Measurements from ENCODE around the gene CDC5L.

DNA sequence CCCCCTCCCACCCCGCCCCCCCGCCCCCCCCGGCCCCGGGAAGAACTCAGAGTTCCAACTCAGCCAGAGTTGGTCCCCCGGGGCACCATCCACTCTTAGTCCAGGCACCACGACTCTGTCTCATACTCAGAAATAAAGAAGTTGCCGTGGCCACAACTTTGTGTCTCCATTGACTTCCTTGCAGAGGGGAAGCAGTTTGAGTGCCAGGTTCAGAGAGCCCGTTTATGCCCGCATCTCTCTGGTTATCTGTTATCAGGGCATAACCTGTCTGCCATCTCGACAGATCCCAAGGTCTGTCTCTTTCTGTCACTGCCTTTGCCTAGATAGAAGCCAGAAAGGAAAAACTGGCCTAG lies 605 bp downstream of the CDC5L start:
- TF ChIP-seq CTCF (IDR thresholded peaks at IDR 0.05) (no peak), NFIC (IDR thresholded peaks at IDR 0.05; ENCODE audit: borderline replicate concordance) (no peak)
- TF ChIP-seq, protein P1, sequence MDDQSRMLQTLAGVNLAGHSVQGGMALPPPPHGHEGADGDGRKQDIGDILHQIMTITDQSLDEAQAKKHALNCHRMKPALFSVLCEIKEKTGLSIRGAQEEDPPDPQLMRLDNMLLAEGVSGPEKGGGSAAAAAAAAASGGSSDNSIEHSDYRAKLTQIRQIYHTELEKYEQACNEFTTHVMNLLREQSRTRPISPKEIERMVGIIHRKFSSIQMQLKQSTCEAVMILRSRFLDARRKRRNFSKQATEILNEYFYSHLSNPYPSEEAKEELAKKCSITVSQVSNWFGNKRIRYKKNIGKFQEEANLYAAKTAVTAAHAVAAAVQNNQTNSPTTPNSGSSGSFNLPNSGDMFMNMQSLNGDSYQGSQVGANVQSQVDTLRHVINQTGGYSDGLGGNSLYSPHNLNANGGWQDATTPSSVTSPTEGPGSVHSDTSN (IDR thresholded peaks at IDR 0.05): no peak

Measured in SK-N-SH (cell line).